HS-27A (cell line): Measurements from ENCODE around the gene CELF4.

Experiments used
- DNase-seq: peaks from one replicate; pipeline ENCODE4 v3.0.0-alpha.2; 2012; ENCODE audit warnings: low read depth, missing footprints

CELF4 gene

DNA sequence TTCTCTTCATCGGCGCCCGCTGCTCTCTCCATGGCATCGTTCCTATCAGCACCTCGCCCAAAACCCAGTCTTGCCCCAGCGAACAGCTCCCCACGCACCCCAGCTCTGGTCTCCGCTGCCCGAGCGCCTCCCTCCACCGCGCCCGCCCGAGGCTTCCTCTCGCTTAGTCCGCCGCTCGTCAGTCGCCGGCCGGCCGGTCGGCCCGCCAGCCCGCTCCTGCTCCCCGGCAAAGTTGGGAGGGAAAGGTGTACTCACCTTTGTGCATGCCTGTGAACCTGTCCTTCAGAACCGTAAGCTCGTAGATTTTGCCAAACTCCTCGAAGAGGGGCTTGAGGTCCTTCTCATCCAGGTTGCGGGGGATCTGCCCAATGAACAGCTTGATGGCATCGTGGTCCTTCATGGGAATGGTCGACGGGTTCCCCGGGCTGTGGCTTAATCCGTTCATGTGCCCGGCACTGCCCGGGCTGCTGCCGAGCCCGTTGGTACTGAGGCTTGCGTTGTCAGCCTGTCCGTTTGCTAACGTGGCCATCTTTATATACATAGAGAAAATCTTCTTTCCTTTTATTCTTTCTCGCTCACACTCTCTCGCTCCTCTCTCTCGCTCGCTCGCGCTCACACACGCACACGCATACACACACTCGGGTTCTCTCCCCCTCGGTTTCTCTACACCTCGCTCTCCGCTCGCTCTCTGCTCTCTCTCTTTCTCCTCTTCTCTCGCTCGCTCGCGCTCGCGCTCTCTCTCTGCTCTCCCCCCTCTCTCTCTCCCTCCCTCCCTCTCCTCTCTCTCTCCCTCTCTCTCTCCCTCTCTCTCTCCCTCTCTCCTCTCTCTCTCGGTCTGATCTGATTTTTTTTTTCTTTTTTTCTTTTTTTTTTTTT lies at the start of gene CELF4:
Gene CELF4 (minus strand): TSS at position 698 of the 876 bp plus-strand sequence.
- DNase-seq: no peak

DNA sequence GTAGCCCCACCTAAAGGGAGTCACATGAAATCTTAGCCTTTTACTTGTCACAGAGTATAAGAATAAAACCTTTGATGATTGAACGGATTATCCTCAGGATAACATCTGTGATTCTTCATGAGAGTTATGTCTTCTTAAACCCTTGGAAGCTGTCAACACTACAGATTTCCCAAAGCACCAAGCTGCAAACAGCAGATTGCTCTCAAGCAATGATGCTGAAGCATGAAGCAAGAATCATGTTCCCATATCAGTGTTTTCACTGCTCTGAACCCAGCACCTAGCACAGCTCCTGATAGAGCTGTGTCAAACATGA lies 47.6 kb upstream of the CELF4 start:
- no peak for DNase-seq

DNA sequence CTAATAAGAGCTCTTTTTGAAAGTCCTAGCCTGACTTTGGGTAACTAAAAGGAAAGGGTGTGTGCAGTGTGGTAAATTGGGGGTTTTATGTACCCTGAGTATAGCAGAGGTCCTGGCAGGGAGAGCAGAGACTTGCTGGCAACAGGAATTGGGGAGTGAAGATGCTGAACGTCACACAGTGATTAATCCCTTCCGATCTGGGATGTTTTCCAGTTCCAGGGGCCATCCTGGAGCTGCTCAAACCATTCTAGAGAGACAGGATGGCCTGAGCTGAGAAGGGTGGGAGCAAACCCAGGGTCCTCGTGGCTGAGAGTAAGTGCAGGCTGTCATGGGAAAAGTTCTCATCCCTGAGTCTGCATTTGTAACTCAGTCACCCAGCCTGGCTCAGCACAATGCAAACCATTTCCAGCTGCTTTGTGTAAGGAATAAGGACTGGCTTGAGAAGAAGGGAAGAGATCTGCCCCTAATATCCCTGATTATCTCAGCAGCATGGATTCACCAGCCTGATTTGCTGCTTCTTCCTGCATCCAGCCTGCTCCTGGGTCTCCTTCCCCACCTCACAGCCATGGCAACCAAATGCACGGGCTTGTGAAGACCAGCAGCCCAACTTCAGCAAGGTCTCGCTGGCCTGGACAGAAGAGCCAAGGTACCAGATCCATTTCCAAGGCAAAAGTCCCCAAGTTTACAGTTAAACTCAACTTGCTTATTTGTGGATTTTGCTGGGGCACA lies 47.1 kb upstream of the CELF4 start:
- DNase-seq: no peak

DNA sequence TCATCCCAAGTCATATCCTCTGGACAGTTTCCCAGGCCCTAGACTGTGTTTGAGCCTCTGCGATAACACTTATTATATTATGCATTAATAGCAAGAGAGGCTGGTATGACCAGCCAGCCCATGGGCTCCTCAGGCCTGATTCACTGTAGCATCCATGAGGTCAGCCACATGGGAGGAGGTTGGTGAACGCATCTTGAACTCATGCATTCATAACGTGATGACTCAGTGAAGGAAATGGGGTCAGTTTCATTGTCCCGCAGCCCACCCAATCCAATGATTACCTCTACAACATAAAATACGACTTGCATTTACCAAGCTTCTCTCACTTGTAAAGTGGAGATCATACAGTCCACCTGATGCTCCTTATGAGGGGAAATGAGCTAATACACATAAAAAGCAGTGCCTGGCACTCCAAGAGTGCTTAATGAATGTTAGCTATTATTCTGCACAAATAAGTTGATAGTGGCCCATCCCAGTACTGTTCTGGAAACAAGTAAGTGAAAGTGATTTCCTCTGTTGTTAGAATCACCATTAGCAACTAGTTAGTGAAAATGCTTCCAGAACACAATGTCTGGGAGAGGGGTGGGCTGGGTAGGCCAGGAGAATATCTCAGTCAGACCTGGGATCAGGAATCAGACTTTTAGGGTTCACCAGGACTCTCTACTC lies 46.1 kb upstream of the CELF4 start:
- DNase-seq: no peak

DNA sequence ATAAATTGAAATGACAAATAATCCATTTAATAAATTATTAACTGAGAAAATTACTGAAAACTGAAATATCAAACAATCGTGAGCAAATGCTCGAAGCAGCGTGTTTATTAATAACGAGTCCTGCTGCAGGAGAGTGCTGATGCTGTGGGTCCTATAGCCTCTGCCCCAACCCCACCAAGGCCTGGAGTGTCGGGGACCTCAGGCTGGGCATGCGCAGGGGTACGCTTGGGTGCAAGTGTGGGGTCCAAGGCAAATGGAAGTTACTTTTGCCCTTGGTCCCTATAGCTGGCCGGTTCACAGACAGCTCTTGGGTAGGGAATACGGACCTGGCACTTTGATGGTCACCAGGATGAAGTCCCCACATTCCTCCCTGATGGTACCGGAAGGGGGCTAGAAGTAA lies 43.3 kb upstream of the CELF4 start:
- no peak for DNase-seq

DNA sequence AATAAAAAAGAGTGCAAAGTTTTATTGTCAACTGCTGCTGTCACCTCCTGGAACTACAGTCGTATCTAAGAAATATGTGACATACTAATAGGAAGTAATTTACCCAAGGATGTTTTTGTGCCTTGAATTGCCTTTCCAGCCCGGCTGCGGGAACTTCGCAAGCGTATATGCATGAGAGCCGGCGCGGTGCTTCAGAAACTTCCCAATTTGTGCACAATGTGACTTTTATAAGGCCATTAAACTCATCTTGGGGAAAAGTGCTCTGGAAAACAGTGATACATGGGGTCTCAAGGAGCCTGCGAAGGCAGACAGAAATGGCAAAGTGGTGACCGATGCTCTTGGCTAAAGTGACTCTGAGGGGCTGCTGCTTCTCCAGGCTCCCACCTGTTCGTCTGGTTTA lies 41.7 kb upstream of the CELF4 start:
- DNase-seq: no peak

DNA sequence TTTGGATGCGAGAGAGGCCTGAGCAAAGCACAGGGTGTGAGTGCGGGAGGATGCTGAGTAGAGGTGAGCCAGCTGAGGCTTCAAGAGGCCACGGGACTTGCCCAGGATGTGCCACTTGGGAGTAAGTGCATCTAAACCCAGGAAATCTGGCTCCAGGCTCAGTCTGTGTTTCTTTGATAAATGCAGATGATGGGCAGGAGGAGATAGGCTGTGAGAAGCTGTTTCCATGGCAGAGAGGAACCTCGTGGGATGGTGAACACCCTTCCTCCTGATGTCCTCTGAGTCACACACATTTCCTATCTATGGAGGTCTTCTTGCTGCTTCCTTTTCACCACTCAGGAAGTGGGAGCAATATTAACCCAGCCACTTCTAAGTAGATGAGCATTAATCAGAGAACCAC lies 38.4 kb upstream of the CELF4 start:
- DNase-seq: no peak

DNA sequence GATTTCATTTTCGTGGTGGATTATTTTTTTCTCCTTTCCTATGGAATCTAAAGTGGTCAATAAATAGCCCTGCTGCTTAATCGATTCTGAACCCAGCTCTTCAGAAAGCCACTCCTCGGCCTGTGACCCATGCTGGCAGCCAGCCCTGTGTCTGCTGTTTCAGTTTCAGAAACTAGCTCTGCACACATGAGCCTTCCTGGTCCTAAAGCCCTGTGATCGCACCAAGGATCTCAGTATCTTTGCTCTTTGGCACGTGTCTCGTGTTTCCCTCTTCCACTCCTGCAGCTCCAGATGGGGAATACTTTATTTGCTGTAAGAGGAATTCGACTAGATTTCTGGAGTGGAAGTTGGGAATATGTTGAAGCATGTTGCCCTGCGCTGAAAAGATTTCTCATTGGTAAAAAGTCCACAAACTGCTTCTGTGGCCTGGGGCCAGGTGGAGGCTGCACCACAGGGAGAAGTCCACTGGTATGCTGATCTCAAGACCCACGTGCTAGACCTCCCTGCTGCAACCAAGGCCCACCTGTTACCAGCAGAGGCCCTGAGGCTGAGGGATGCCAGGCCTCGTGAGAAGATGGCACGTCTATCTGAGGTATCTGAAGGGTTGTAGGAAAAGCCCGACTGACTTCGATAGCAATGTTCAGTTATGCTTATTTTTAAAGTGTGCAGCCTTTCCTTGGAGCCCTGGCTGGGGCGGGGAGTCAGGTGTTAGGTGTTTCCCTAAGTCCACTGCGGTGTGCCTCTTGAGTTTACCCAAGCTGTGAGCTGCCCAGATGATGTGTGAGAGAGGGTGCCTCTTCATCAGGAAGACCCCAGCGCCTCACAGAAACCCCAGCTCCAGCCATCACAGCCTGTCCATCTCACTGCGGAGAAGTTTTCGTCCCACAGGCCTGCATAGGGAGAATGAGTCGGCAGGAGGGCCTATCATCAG lies 33.6 kb upstream of the CELF4 start:
- DNase-seq: no peak

DNA sequence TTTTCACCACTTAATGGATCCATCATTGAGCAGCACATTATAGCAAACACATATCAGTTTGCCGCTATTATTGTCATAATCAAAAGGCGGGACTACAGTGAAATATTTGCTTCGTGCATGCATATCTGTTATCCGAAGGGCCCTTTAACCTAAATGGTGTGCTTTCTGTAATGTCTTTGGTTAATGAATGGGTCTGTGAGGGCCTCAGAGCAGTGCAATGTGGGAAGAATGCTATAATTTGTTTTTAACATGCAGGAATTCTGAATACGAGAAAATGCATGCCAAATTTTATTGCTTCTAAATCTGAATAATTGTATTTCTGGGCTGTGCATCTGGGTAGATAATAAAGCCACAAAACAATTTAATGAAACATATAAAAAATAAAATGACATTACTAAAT lies 32.8 kb upstream of the CELF4 start:
- DNase-seq: no peak

DNA sequence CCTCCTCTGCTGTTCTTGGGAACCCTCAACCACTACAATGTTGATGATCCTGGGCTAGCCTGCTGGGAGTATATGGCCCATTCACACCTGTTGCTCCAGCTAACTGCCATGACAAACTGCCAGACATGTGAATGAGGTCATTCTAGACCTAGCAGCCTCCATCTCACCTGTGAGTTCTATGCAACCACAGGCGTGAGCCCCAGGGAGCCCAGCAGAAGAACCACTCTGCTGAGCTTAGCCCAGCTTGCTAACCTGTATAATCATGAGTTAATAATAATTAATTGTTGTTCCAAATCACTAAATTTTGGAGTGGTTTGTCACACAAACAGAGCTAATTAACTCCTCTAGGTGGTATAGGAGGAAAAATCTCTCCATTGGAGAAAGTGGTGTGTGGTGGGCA lies 24.7 kb upstream of the CELF4 start:
- no peak for DNase-seq

DNA sequence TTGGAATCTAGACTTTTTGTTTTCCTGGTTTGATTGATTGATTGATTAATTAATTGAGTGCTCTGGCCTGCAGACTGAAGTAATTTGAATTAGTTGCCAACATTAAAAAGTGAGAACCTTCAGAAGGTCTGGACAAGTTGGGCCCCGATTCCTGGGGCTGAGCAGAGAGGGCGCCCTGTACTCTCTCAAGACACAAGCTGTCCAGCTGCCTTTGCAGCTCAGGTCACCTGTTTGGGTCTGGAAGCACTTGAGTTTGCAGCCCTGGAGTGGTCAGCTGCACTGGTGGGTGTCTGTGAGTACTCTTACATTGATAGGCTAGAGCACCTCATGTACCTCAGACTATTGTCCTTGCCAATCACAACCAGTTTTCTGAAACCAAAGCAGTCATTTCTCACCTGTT lies 22.7 kb upstream of the CELF4 start:
- DNase-seq: no peak

DNA sequence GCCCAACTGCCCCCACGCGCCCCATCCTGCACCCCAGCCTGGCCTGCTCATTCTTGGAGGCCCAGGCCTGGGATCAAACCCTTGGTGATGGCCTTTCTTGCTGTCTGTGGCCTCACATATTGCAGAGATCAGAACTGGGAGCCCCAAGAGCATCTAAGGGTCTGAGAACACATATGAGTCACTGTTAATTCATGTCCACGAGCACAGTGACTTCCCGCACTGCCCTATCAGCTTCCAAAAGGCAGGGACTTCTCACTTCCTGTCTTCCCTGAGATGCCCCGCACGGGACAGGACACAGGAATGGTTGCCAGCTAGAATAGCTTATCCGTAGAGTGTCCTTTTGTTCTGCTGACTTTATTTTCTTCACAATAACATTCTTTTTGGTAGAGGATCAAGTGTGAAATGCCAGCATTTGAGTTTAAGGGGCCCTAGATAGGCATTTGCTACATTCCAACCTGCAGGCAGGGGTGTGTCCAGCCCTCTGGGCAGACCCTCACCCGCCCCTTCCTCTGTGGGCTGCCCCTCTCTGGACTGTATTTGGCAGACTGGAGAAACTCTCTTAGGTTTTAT lies 21.1 kb upstream of the CELF4 start:
- DNase-seq: no peak

DNA sequence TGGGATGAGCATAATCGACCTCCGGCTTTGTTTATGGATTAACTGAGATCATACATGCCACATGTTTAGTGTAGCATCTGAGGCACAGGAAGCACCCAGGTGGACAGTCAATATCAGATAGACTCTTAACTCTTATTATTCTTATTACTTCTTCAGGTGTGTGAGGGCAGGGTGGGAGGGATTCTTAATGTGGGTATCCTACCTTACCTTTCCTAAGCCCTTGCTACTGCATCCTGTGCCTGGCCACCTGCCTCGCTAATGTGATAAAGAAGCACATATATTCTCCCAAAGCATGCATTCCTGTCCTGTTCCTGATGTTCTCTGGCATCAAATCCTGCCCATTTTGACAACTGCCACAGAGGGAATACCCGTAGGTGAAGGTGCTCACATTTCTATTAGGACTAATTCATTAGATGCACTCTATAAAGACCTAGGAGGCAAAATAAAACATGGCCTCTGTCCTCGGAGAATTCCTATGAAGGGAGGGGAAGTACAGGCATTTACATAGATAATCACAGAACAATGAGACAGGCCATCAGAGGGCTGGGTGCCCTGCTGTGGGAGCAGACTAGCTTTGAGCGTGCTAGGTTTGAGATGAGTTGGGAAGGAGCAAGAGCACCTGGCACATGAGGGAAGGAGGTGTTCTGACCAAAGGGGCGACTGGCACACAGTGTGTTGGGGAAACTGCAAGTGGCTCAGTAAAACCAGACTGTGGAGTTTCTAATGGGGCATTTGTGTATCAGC lies 19.5 kb upstream of the CELF4 start:
- no peak for DNase-seq

DNA sequence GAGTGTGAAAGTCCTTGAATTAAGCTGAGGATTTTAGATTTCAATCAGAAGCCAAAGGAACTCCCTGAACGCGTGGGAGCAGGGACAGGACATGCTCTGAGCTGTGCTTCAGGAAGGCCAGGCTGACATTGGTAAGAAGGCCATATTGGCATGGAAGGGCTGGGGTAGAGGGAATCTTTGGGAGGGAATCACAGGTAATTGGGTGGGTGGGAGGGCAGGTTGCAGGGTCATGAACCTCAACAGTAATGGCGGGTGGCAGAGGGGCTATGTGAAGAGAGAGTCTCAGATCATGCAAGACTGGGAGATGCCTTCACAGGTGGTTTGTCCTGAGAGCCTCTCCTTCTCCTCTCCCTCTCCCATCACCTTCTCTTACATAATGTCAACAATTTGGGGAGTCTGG lies 18.6 kb upstream of the CELF4 start:
- DNase-seq: no peak

DNA sequence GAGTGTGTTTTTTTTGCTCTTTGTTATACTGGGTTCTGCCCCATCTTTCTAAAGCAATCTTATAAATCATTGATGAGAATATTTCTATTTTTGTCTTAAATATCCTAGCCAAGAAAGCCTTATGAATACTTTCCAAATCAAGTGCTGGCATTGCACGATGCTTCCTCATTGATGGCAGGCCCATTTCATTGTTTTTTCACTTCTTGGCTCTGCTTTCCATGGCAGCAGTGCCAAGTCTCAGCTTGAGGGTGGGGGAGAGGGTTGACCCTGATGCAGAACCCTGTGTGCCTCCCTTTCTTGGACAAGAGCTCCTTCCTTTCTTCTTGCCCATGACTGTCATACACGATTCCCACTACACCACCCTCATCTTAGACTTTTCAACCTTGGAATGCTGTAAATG lies 16.7 kb upstream of the CELF4 start:
- DNase-seq: no peak

DNA sequence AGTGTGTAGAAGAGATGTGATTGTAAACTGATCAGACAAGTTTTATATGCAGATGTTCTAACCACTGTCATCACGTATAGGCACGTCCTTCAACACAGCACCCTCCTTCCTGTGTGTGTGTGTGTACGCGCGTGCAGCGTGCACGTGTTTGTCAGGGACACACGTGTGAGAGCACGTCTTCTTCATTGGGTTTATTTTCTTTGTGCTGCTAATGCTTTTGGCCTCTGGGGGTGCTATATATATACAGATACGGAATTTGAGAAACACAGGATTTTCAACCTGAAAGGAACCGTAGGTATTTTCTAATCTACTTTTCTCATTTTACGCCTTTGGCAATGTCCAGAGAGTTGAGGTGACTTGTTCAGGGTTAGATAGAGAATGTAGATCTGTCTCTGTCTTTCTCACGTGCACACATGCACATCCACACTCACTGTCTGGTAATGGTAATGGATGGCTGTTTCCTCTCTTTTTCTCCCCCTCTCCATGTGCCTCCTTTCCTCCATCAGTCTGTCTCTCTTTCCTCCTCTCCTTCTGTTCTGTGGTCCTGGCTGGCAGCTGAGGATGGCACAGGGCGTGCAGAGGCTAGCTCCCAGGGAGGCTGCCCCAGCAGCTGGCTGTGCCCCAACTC lies 13.4 kb upstream of the CELF4 start:
- no peak for DNase-seq

DNA sequence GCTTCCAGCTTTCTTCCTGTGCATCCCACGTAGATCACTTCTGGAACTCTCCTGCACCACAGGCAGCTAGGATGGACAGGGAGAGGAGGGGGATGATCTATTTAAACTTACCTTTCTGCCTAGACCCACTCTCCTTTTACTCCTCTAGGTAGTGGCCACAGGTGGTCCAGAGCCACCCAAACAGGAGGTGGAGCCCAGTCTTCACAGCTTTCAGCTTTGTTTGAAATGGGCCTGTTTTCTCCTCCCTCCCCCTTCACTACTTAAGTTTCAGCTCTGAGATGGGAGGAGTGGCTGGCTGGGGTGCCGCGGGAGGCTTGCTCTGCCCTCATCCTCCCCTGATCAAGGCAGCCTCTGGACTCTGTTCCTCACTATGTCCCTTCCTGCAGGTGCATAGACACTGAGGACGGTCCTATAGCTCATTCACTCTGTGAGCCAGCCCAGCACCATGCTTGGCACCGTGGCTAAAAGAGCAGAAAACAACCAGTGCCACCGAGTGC lies 12.6 kb upstream of the CELF4 start:
- no peak for DNase-seq

DNA sequence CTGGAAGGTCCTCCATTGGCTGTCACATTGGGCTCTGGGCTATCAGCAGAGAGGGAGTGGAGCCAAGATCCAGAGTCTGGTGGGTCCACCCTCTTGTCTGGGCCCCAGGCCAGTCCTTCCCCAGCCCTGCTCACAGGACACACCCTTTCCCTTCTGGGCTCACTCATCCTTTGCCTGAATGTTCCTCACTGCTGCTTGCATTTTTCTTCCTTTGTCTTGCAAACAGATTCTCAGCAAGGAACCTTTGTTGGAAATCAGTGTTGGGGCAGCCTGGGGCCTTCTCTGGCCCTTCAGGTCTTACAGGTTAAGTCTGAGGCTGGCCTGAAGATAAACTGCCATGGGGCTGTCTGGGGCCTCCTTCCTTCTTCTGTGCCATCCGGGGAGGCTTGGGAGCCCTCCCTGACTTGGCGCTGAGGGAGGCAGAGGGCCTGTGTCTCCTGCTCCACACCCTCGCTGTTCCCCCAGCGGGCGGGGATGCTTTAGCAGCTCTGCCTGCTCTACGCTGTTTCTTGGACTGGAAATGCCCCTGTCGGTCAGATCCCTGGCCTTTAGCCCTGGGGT lies 11.5 kb upstream of the CELF4 start:
- DNase-seq: no peak

DNA sequence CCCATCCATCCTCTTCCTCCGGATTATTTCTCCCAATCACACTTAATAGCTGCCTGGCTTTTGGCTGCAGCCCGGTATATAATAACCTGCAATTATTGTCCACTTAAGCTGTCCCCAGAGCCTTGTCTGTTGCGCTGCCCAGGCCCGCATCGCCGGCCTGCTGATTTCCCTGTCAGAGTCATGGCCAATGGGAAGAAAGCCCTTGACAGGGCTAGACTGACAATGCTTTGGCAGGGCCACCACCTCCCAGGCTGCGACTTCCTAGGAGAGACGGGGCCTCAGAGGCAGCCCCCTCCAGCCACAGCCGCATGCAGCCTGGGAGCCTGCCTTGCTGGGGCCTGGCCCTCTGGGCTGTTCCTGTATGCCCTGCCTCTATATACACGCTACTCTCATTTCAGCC lies 10.0 kb upstream of the CELF4 start:
- no peak for DNase-seq

DNA sequence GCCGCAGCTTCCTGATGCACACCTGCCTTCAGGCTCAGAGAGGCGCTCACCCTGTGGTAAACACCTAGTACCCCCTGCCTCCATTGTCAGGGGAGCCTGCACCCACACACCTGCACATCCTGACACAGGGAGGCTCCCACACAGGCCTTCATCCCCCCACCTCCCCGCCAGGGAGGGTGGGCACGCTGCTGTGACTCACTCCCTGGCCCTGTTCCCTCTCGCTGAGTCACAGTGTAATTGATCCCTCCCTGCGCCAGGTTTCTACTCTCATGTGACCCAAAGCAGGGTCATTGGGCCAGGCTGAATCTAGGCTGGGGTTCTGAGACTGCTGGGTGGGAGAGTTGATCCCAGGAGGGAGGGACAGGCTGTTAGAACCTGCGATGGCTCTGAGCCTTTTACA lies 8.5 kb upstream of the CELF4 start:
- DNase-seq: no peak
